ENCODE measurements around the gene WSB1. TPM values are rescaled to one million over a fixed set of nuclear protein-coding genes. Genes with fewer than 3 reads are reported as not detected.

The WSB1 gene
- total and polyA plus RNA-seq, 10 of the 15 experiments (the other 5 are each of a cell fraction or from before 2014, with no cell fraction given), result 26.6 to 458 (median 101) TPM

DNA sequence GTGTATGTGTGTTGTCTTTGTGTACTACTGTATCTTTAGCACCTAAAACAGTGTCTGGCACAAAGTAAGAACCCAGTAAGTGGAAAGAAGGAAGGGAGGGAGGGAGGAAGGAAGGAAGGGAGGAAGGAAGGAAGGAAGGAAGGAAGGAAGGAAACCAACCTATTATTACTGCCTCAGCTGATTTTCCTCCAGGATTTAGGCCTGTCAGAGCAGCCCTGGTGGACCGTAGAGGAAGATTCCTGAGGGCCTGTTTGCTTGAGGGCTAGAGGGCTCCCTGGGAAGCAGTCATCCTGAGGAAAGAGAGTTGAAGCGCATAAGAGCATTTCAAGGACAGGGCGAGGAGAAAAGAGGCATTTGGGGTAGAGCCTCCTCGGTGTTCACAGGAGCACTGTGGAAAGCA lies 61.5 kb downstream of the WSB1 start:
- no TSS peak for BruUV-seq (replicated peaks)
- Histone ChIP-seq H3K27ac (ENCODE audit: control insufficient read depth, insufficient read depth) (no peak overlapping the region), H3K79me2 (ENCODE audit: control insufficient read depth, insufficient read depth, low read length) (no peaks in the 10 kb centered on the region), H4K20me1 (ENCODE audit: control insufficient read depth, insufficient read depth) (no peaks in the 10 kb centered on the region), H3K4me3 (no peak overlapping the region), H2AFZ (ENCODE audit: control insufficient read depth, low read depth, low read length) (no peak overlapping the region), H3K4me1 (ENCODE audit: control insufficient read depth, insufficient read depth, low read length) (peaks cover 6% of the 10 kb centered on the region), H3K9me3 (replicated peaks; ENCODE audit: control insufficient read depth, insufficient read depth, low read length) (no peaks in the 10 kb centered on the region), H3K4me2 (ENCODE audit: control insufficient read depth, insufficient read depth) (no peak overlapping the region), H3K27me3 (replicated peaks in 1 of 2; ENCODE audit: control insufficient read depth in 2 of 2, insufficient read depth in 2 of 2, low read length in 1 of 2) (no peaks in the 10 kb centered on the region), H3K9ac (ENCODE audit: control insufficient read depth, insufficient read depth, low read length) (no peak overlapping the region), H3K36me3 (ENCODE audit: control insufficient read depth in 2 of 2, insufficient read depth in 2 of 2, low read length in 1 of 2) (no peaks in the 10 kb centered on the region)
- in situ Hi-C loops (cut with MboI), result loop anchor here (10.0 kb wide), 1 partner anchor 279 kb away; the partner anchor contains the start of gene LGALS9
- SMC1A ChIA-PET (ENCODE audit: uncharacterized antibody, unreplicated experiment), result interaction anchor here (1.1 to 3.4 kb wide), 5 partner anchors 110 to 245 kb away, joined by 5 to 43 read pairs (median 6); no protein-coding TSS in a partner anchor
- intact Hi-C loops (cut with micrococcal nuclease; ENCODE audit: unreplicated experiment), result loop anchor here (10.0 kb wide), 1 partner anchor 189 kb away; no protein-coding TSS in a partner anchor
- 79% methylated on average over 4 of the region's 4 CpGs for WGBS (ENCODE audit: insufficient coverage, insufficient replicate concordance, low lambda C conversion rate, missing lambda C conversion rate)
- TF ChIP-seq CEBPZ (IDR thresholded peaks at IDR 0.05; ENCODE audit: low read depth, low read length) (no peak), TCF12 (IDR thresholded peaks at IDR 0.05; ENCODE audit: low read depth, low read length) (no peak), KAT2A (conservative IDR thresholded peaks at IDR 0.05; ENCODE audit: control insufficient read depth, low read depth, low read length) (no peak), MYC (IDR thresholded peaks at IDR 0.05; ENCODE audit: insufficient read depth, insufficient read length, insufficient replicate concordance, low read length, severe bottlenecking) (no peak), CREB1 (IDR thresholded peaks at IDR 0.05; ENCODE audit: low read depth) (no peak), CREM (IDR thresholded peaks at IDR 0.05; ENCODE audit: low read depth) (no peak), ZBED1 (IDR thresholded peaks at IDR 0.05; ENCODE audit: borderline replicate concordance) (no peak)
- ATAC-seq (no peak), DNase-seq (ENCODE audit: low read depth, low spot score) (no peak), FAIRE-seq (no peak)
- RAD21 ChIA-PET (ENCODE audit: unreplicated experiment), result interaction anchor here (1.0 to 2.8 kb wide), 6 partner anchors 22 to 246 kb away, joined by 3 to 33 read pairs (median 8); no protein-coding TSS in a partner anchor
- POLR2A ChIA-PET, result interaction anchor here (1.6 kb wide), 1 partner anchor 100 kb away, joined by 3 read pairs; the partner anchor contains the start of gene KSR1
- CTCF ChIA-PET, result interaction anchor here (1.6 to 6.6 kb wide), 6 partner anchors 100 to 276 kb away, joined by 8 to 106 read pairs (median 14); partner anchors contain the start of genes KSR1 and LGALS9

Data from GM12878 (cell line).